IMR-90 (cell line): ENCODE results near the gene TOX3. TPM values are rescaled to one million over a fixed set of nuclear protein-coding genes. Genes with fewer than 3 reads are reported as not detected.

ENCODE experiments used
- ATAC-seq: fragments of 200-7000 bp; cut with Tn5 transposase; 2 replicates; pipeline ENCODE4 v1.9.1; 2020; ENCODE audit warnings: low read depth, mild to moderate bottlenecking, moderate library complexity
- BruUV-seq: library from RNA; stranded (reverse); fragments of 400-500 nt; replicated peaks from 2 replicates; lab custom pipeline; 2021; lab: Mats Ljungman, UMichigan
- CTCF ChIA-PET: fragments of 300-600 bp; formaldehyde crosslinking; extraction: SDS; loops from one replicate; lab custom pipeline; 2021; ENCODE audit warnings: antibody characterized with exemption; lab: Yijun Ruan, JAX
- POLR2A ChIA-PET: fragments of 300-600 bp; sonication (Branson Sonifier 250); formaldehyde crosslinking; loops from one replicate; lab custom pipeline; 2022; ENCODE audit warnings: antibody characterized with exemption; ENCODE audit not compliant: unreplicated experiment; lab: Charles Lee
- DNase-seq: peaks from one replicate; pipeline ENCODE4 v3.0.0; 2013
- H2AFZ ChIP-seq: replicated peaks from 2 replicates; pipeline ENCODE3; 2013; ENCODE audit warnings: low read length, mild to moderate bottlenecking; ENCODE audit not compliant: poor library complexity
- H2AK5ac ChIP-seq: 2 replicates; pipeline ENCODE4 v1.6.1; 2013; ENCODE audit warnings: low read depth, low read length, inconsistent platforms
- H2AK9ac ChIP-seq: replicated peaks from 2 replicates; pipeline ENCODE3; 2013; ENCODE audit warnings: mild to moderate bottlenecking, low read depth, low read length, moderate library complexity; ENCODE audit not compliant: poor library complexity
- H2BK120ac ChIP-seq: 2 replicates; pipeline ENCODE4 v1.6.1; 2013; ENCODE audit warnings: low read depth, low read length, inconsistent platforms
- H2BK15ac ChIP-seq: 3 replicates; pipeline ENCODE4 v1.6.1; 2013; ENCODE audit warnings: low read depth, low read length, inconsistent platforms
- H2BK20ac ChIP-seq: 2 replicates; pipeline ENCODE4 v1.6.1; 2013; ENCODE audit warnings: low read depth, mild to moderate bottlenecking, inconsistent platforms, low read length, moderate library complexity
- H2BK5ac ChIP-seq: 2 replicates; pipeline ENCODE4 v1.6.1; 2013; ENCODE audit warnings: mild to moderate bottlenecking, low read depth, low read length, inconsistent platforms; ENCODE audit not compliant: poor library complexity, severe bottlenecking
- H3K14ac ChIP-seq: replicated peaks from 2 replicates; pipeline ENCODE4 v1.6.1; 2013; ENCODE audit warnings: low read depth, low read length, inconsistent platforms
- H3K18ac ChIP-seq: 2 replicates; pipeline ENCODE4 v1.6.1; 2013; ENCODE audit warnings: low read depth, low read length, control low read depth
- H3K23ac ChIP-seq: 2 replicates; pipeline ENCODE4 v1.6.1; 2013; ENCODE audit warnings: low read depth, low read length, inconsistent platforms
- H3K27ac ChIP-seq: 2 replicates; pipeline ENCODE4 v1.5.1; 2013; ENCODE audit warnings: mild to moderate bottlenecking, control low read depth, low read length; ENCODE audit not compliant: insufficient read depth
- H3K27me3 ChIP-seq: 2 replicates; pipeline ENCODE4 v1.6.1; 2013; ENCODE audit warnings: low read length; ENCODE audit not compliant: control insufficient read depth, insufficient read depth
- H3K36me3 ChIP-seq: 2 replicates; pipeline ENCODE4 v1.6.1; 2013; ENCODE audit warnings: low read length, mixed read lengths; ENCODE audit not compliant: control insufficient read depth, insufficient read depth
- H3K4ac ChIP-seq: 2 replicates; pipeline ENCODE4 v1.6.1; 2013; ENCODE audit warnings: low read depth, low read length, inconsistent platforms
- H3K4me1 ChIP-seq: 2 replicates; pipeline ENCODE4 v1.6.1; 2013; ENCODE audit warnings: low read length, mixed read lengths; ENCODE audit not compliant: control insufficient read depth, insufficient read depth
- H3K4me2 ChIP-seq: 2 replicates; pipeline ENCODE4 v1.6.1; 2013; ENCODE audit warnings: low read depth, mild to moderate bottlenecking, control low read depth, low read length, moderate library complexity
- H3K4me3 ChIP-seq: 2 replicates; pipeline ENCODE4 v1.5.1; 2013; ENCODE audit warnings: low read depth, mild to moderate bottlenecking, control low read depth, low read length, moderate library complexity; ENCODE audit not compliant: insufficient read depth
- H3K56ac ChIP-seq: 2 replicates; pipeline ENCODE4 v1.6.1; 2013; ENCODE audit warnings: low read length, inconsistent platforms; ENCODE audit not compliant: insufficient read depth; ENCODE audit errors: extremely low read depth
- H3K79me1 ChIP-seq, 2 experiments: 2 replicates each; pipeline ENCODE4 v1.6.1; 2013; ENCODE audit warnings: low read length in 2 of 2, inconsistent platforms in 1 of 2, low read depth in 1 of 2
- H3K9ac ChIP-seq: 2 replicates; pipeline ENCODE4 v1.6.1; 2013; ENCODE audit warnings: low read depth, low read length, control low read depth
- H3K9me1 ChIP-seq: 2 replicates; pipeline ENCODE4 v1.6.1; 2013; ENCODE audit warnings: low read length, inconsistent platforms; ENCODE audit not compliant: insufficient read depth
- H3K9me3 ChIP-seq: 2 replicates; pipeline ENCODE4 v1.6.1; 2013; ENCODE audit warnings: low read length; ENCODE audit not compliant: control insufficient read depth, insufficient read depth
- H4K20me1 ChIP-seq: 2 replicates; pipeline ENCODE4 v1.6.1; 2013; ENCODE audit warnings: low read length, inconsistent platforms; ENCODE audit not compliant: insufficient read depth
- H4K5ac ChIP-seq: 2 replicates; pipeline ENCODE4 v1.6.1; 2013; ENCODE audit warnings: mild to moderate bottlenecking, low read depth, low read length, control low read depth
- H4K8ac ChIP-seq, 2 experiments: 2 replicates each; pipeline ENCODE4 v1.6.1; 2013; ENCODE audit warnings: low read depth in 2 of 2, low read length in 2 of 2, control low read depth in 1 of 2, inconsistent platforms in 1 of 2
- H4K91ac ChIP-seq: 2 replicates; pipeline ENCODE4 v1.6.1; 2013; ENCODE audit warnings: low read depth, low read length, inconsistent platforms; ENCODE audit not compliant: insufficient read depth
- BHLHE40 ChIP-seq: fragments of 150-350 bp; IDR thresholded peaks from 2 replicates; pipeline ENCODE4 v1.6.1; 2016; ENCODE audit warnings: mild to moderate bottlenecking, low read depth, low read length
- ELK1 ChIP-seq: fragments of 150-350 bp; IDR thresholded peaks from 2 replicates; pipeline ENCODE4 v1.6.1; 2016; ENCODE audit warnings: low read depth, mild to moderate bottlenecking, low read length, moderate library complexity, borderline replicate concordance
- FOS ChIP-seq: fragments of 150-350 bp; IDR thresholded peaks from 2 replicates; pipeline ENCODE4 v1.6.1; 2016; ENCODE audit warnings: low read depth, low read length
- MXI1 ChIP-seq: IDR thresholded peaks from 2 replicates; pipeline ENCODE4 v1.6.1; 2012; ENCODE audit warnings: low read depth, mild to moderate bottlenecking, low read length, moderate library complexity, borderline replicate concordance
- POLR2A ChIP-seq: IDR thresholded peaks from 2 replicates; pipeline ENCODE4 v1.6.1; 2012; ENCODE audit warnings: mild to moderate bottlenecking, low read depth, low read length
- RCOR1 ChIP-seq: IDR thresholded peaks from 2 replicates; pipeline ENCODE4 v1.6.1; 2012; ENCODE audit warnings: mild to moderate bottlenecking, low read length, improper control_type of control experiment; ENCODE audit not compliant: insufficient replicate concordance
- RFX5 ChIP-seq: IDR thresholded peaks from 2 replicates; pipeline ENCODE4 v1.8.0; 2012; ENCODE audit warnings: low read depth, mild to moderate bottlenecking, low read length, moderate library complexity
- SMC3 ChIP-seq: fragments of 150-350 bp; IDR thresholded peaks from 2 replicates; pipeline ENCODE4 v1.6.1; 2016; ENCODE audit warnings: low read depth, mild to moderate bottlenecking, antibody characterized with exemption, low read length, moderate library complexity
- WGBS, 2 experiments: methylation state at CpG; one replicate each; pipeline versions ENCODE4 v1.1.5 to v1.1.7; 2013; ENCODE audit warnings: missing lambda C conversion rate in 2 of 2; ENCODE audit not compliant: insufficient read length in 1 of 2; ENCODE audit errors: extremely low coverage in 2 of 2; 5-methylcytosine and 5-hydroxymethylcytosine counted together
- dilution Hi-C: fragments of 300-500 bp; cut with HindIII; formaldehyde crosslinking; loops from one replicate; pipeline ENCODE4 v1.14.3; 2018; ENCODE audit warnings: low sequenced_read_pairs; ENCODE audit not compliant: unreplicated experiment
- in situ Hi-C: fragments of 300-500 bp; cut with MboI; formaldehyde crosslinking; loops from 3 replicates; pipeline ENCODE4 v1.14.3; 2019; ENCODE audit warnings: low sequenced_read_pairs, inconsistent platforms, mixed read lengths
- intact Hi-C: fragments of 100-400 bp; cut with micrococcal nuclease; formaldehyde crosslinking; loops from 2 replicates; pipeline ENCODE4 v1.10.0; 2022
- polyA plus RNA-seq, 3 experiments: library from polyadenylated mRNA; depleted of rRNA; stranded (reverse); fragments of >200 nt; gene quantifications; 2 replicates each; pipeline ENCODE4 v1.2.3, GENCODE V29; 2012; ENCODE audit warnings: low replicate concordance in 1 of 3
- total RNA-seq: library from RNA; depleted of rRNA; stranded (reverse); fragments of >200 nt; gene quantifications from 2 replicates; pipeline ENCODE4 v1.2.3, GENCODE V29; 2012

The TOX3 gene
- total and polyA plus RNA-seq, 2 of the 4 experiments (the other 2 are of a cell fraction), result not detected

- Histone ChIP-seq H3K18ac (no peak overlapping the region), H2AFZ (no peak overlapping the region), H2BK15ac (no peak overlapping the region), H3K4ac (no peak overlapping the region), H3K9me3 (no peaks in the 10 kb centered on the region), H2BK5ac (no peak overlapping the region), H3K23ac (no peak overlapping the region), H3K14ac (no peak overlapping the region), H3K9me1 (no peaks in the 10 kb centered on the region), H3K4me1 (no peaks in the 10 kb centered on the region), H3K27ac (no peak overlapping the region), H4K8ac (no peak overlapping the region), H4K20me1 (no peaks in the 10 kb centered on the region), H3K4me3 (no peak overlapping the region), H3K56ac (no peak overlapping the region), H3K36me3 (no peaks in the 10 kb centered on the region), H3K4me2 (no peak overlapping the region), H3K79me1 (no peaks in the 10 kb centered on the region), H2AK5ac (no peak overlapping the region), H4K91ac (no peak overlapping the region), H3K27me3 (peaks cover 4% of the 10 kb centered on the region), H2BK120ac (no peak overlapping the region), H3K9ac (no peak overlapping the region), H4K5ac (no peak overlapping the region), H2AK9ac (no peak overlapping the region), H2BK20ac (no peak overlapping the region)
- BruUV-seq, result no TSS peak
- in situ Hi-C loops, result no loop called here
- dilution Hi-C loops, result no loop called here
- POLR2A ChIA-PET, result no interaction called here
- intact Hi-C loops, result no loop called here
- DNase-seq (no peak), ATAC-seq (no peak)
- TF ChIP-seq FOS, result no peak
- TF ChIP-seq POLR2A, result no peak
- no peak for TF ChIP-seq RCOR1
- TF ChIP-seq ELK1, result no peak
- no peak for TF ChIP-seq RFX5
- no peak for TF ChIP-seq SMC3
- no peak for TF ChIP-seq BHLHE40
- TF ChIP-seq MXI1, result no peak
- CTCF ChIA-PET, result interaction anchor here (0.6 kb wide), 1 partner anchor 232 kb away, joined by 3 read pairs; no protein-coding TSS in a partner anchor
- no CpG with 5 or more reads among the region's 5 CpGs for WGBS, 2 experiments
Measured at GRCh38 chr16:52552643-52553042, 5.7 kb upstream of the TOX3 start.
